GM19351 (cell line): Measurements from ENCODE around the gene NDUFS7.

Experiments used
- ATAC-seq: cut with Tn5 transposase; IDR thresholded peaks from one replicate; pipeline ENCODE4 v1.9.1; 2021; ENCODE audit warnings: mild to moderate bottlenecking, moderate library complexity; ENCODE audit not compliant: unreplicated experiment

The NDUFS7 gene

DNA sequence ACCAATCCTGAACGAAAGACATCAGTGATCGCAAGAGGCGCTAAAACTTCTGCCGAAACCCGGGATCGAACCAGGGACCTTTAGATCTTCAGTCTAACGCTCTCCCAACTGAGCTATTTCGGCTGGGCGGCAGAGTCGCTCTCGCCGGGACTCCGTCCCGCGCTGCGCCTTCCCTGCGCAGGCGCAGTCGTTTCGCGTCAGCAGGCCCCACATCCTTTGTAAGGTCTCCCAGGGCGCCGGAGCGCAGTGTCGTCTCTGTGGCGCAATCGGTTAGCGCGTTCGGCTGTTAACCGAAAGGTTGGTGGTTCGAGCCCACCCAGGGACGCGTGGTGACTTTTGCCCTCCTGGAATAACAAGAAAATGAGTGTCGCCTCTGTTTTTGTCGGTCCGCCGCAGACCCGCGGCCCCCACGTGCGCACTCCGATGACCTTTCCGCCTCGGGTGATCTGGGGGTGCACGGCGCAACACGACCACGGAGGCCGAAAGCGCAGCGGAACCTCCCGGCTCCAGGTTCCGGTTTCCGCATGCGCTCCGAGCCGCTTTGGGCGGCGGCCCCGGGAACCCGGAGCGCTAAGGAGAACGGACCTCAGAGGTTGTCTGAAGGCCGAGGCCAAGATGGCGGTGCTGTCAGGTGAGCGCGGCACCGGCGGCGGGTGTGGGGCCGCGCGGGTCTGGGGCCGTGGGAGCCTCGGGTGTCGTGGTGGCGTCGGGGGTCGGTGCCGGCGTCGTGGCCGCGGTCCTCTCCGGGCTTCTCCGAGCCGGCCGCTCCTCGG lies at the start of gene NDUFS7:
TSS of gene NDUFS7 (plus strand) at position 596 of the 773 bp plus-strand sequence. CDS start at position 616, 20 bp downstream.
- peak; percentile 74 for ATAC-seq

DNA sequence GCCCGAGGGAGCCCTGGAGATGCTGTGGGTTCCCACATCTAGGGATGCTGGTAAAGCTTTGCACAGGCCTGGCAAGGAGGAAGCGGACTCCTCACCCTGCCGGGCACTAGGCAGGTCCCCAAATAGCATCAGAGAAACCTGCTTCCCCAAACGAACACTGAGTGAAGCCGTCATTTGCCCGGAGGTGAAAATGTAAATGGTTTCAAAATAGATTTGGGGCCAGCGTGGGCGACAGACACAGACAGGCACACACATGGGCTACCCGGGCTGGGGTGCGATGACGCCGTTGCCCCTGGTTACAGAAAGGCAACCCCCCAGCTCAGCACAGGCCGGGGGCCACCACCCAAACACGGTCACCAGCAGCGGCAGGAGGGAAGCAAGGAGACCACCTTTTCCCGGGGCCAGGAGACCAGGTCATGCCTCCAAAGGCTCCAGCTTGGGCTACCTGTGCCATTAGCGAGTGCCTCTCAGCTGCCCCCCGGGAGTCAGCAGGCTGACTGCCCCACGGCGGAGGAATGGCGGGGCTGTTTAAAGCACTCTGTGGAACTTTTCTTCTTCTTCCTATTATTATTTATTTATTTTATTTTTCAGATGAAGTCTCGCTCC lies 47.5 kb upstream of the NDUFS7 start:
- no peak for ATAC-seq

- ATAC-seq: no peak
These were observed 42.8 kb upstream of the NDUFS7 start for GRCh38 chr19:1340681-1341469.

- no peak for ATAC-seq
These were observed 40.7 kb upstream of the NDUFS7 start for GRCh38 chr19:1343041-1343440.

DNA sequence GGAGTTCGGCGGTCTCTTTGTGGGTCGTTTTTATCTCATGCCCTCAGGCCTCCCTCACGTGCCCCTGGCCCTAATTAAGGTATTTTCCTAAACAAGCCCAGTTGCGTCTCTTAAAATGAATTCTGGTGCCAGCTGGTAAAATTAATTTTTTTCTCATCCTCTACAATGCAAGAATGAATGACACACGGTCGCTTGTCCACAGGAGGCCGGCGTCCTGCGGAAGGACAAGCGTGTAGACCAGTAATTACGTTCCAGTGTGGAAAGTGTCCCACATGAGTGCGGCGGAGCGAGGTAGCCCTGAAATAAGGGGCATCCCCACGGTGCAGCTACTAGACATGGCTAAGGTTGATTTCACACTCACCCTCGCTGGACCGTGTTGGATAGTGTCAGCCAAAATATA lies 34.5 kb upstream of the NDUFS7 start:
- ATAC-seq: no peak

DNA sequence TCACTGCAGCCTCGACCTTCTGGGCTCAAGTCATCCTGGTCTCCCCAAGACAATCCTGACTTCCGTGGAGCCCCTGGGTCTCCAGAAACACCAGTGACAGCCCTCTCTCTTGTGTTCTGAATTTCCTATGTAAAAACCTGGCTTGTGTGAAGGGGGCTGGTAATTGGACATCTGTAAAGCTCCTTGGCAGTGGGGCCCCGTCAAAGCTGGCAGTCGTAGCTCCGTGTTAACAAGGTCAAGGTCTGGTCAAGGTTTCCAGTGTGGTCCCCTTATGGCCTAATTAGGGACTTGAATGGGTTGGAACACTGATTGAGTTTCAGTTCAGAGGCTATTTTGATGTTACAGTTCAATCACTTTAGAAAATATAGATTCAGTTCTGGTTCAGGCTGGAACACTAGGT lies 32.8 kb upstream of the NDUFS7 start:
- ATAC-seq: no peak

DNA sequence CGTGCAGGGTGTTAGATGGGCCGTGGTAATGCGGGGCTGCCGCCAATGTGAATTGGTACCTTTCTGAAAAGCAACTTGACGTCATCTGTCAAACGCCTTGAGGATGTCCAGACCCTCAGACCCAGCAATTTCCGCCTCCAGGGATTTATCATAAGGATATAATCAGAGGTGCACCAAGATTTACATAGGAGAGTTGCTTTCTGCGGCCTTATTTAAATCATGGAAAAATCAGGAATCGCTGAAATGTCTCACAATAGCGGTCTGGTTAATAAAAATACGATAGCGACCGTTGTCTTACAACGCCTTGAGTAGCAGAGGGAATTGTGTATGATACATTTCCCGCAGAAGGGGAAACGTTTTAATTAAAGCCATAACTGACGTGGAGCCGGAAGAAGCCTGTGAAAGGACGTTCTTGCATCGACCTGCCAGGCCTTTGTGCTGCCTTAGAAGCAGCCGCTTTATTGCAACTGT lies 32.3 kb upstream of the NDUFS7 start:
- no peak for ATAC-seq

GRCh38 chr19:1353144-1353543 lies 30.6 kb upstream of the NDUFS7 start:
- no peak for ATAC-seq

DNA sequence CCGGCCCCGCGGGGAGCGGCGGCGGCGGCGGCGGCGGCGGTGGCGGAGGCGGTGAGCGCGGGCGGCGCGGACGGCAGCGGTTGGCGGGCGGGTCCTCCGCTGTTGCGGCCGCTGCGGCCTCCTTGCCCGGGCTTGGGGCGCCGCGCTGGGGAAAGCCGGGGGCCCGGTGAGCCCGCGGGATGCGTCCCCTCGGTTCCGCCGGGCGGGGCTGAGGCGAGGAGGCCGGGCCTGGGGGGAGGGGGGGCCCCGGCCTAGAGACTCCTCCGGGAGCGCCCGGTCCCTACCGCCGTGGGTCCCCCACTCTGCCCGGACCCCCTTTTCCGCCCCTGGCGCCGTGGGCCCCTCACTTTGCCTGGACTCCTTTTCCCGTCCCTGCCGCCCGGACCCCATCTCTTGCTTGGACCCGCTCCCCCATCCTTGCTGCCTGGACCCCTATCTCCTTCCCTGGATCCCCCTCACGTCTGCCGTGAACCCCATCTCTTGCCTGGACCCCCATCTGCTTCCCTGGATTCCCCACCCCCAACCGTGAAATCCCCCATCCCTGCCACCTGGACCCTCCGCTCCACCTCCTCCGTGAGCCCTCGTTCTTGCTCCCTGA lies 28.6 kb upstream of the NDUFS7 start:
- peak; percentile 30 for ATAC-seq

GRCh38 chr19:1355568-1356507 lies 27.9 kb upstream of the NDUFS7 start:
- no peak for ATAC-seq

DNA sequence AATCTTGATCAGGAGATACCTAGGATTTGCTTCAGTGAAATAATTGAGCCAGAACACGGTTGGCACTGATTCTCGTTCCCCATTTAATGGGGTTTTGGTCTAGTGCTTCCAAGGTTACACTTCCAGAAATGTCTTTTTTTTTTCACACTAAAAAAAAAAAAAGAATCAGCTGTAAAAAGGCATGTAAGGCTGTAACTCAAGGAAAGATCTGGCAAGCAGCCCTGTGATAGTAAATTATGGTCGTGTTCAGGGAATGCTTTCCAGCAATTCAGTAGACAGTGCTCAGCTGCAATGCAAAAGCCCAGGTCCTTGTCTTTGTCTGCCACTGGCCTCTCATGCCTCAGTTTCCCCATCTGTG lies 27.2 kb upstream of the NDUFS7 start:
- no peak for ATAC-seq

DNA sequence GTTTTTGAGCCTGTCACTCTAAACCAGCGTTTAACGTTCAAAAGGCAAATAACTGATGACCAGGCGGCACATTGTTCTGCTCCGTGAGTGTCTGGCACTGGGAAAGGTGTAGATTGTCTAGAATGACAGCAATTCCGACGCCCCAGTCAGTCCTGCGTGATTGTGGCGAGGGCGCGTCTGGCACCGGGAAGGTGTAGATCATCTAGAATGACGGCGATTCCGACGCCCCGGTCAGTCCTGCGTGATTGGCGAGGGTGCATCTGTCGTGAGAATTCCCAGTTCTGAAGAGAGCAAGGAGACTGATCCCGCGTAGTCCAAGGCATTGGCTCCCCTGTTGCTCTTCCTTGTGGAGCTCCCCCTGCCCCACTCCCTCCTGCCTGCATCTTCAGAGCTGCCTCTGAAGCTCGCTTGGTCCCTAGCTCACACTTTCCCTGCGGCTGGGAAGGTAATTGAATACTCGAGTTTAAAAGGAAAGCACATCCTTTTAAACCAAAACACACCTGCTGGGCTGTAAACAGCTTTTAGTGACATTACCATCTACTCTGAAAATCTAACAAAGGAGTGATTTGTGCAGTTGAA lies 26.1 kb upstream of the NDUFS7 start:
- ATAC-seq: no peak

- no peak for ATAC-seq
These were observed 23.4 kb upstream of the NDUFS7 start for GRCh38 chr19:1360126-1360817.

GRCh38 chr19:1360818-1361461 lies 22.8 kb upstream of the NDUFS7 start:
- ATAC-seq: no peak

GRCh38 chr19:1361601-1362386 lies 21.9 kb upstream of the NDUFS7 start:
- no peak for ATAC-seq

GRCh38 chr19:1362387-1363257 lies 21.1 kb upstream of the NDUFS7 start:
- ATAC-seq: no peak

- no peak for ATAC-seq
These were observed 20.1 kb upstream of the NDUFS7 start for GRCh38 chr19:1363599-1363998.
